PC-9 (cell line): ENCODE results near the gene TTLL6.

Experiments used
- EZH2 ChIP-seq: fragments of 200-600 bp; sonication (generic); IDR thresholded peaks from 2 replicates; pipeline ENCODE4 v1.8.0; 2017; ENCODE audit warnings: antibody characterized with exemption, low read depth
- TF ChIP-seq, protein P1 (sequence below): fragments of 200-600 bp; sonication (generic); conservative IDR thresholded peaks from 2 replicates; pipeline ENCODE4 v1.6.1; 2017; ENCODE audit warnings: mixed run types, antibody characterized with exemption, mild to moderate bottlenecking, moderate library complexity

DNA sequence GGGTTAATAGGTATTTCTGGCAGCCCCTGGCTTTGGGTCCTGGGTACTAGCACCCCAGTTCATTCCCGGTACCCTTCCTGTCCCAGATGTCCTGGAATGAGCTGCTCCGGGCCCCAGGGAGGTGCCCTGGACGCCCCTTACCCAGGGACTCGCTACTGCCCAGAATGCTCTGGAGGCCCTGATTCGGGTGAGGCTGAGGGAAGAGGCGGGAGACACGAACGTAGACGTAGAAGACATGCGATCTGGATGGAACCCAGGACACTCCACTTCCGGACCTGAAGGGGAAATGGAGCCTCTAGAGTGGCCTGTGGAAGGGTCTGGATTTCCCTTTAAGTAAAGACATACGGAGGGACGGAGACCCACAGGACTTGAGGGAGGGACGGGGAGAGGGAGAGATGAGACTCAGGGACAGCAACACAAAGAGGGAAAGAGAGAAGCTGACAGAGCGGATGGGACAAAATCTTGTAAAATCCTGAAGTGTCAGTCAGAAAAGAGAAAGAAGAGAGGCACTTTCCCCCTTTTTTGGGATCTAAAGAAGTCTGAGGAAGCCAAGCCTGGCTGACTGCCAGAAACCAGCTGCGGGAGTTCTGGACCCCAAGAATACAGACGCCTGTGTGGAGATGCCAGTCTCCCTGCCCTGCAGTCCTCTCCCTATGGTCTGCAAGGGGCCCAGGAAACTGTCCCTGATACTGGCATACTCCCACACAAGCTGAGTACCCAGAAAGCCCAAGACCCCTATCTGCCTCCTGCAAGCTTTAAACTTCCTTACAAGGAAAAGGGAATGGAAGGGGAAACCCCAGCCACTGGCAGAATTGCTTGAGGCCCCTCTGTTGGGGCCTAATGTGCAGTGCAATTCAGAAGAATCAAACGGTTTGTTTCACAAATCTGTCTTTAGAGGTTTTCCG, 87.4 kb downstream of the TTLL6 start:
- TF ChIP-seq, protein P1, sequence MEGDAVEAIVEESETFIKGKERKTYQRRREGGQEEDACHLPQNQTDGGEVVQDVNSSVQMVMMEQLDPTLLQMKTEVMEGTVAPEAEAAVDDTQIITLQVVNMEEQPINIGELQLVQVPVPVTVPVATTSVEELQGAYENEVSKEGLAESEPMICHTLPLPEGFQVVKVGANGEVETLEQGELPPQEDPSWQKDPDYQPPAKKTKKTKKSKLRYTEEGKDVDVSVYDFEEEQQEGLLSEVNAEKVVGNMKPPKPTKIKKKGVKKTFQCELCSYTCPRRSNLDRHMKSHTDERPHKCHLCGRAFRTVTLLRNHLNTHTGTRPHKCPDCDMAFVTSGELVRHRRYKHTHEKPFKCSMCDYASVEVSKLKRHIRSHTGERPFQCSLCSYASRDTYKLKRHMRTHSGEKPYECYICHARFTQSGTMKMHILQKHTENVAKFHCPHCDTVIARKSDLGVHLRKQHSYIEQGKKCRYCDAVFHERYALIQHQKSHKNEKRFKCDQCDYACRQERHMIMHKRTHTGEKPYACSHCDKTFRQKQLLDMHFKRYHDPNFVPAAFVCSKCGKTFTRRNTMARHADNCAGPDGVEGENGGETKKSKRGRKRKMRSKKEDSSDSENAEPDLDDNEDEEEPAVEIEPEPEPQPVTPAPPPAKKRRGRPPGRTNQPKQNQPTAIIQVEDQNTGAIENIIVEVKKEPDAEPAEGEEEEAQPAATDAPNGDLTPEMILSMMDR = no peak
- TF ChIP-seq EZH2 = no peak
